Renal cortex interstitium (tissue), 11 donors: Measurements from ENCODE around the gene C11orf65. TPM values are rescaled to one million over a fixed set of nuclear protein-coding genes. Genes with fewer than 3 reads are reported as not detected.
A peak's percentile ranks its signal among the peaks of the same experiment; 100 is the strongest.
"Not testable (repeated sequence)": the region's sequence is repeated elsewhere in the genome, so short reads cannot be mapped to it uniquely, and the experiment has no call there.

Experiments used
- DNase-seq, 11 donors: peaks; one replicate each; pipeline ENCODE4 v3.0.0-alpha.2; 2013; ENCODE audit warnings: low read depth in 9 of 11, low spot score in 4 of 11; ENCODE audit errors: extremely low read depth in 1 of 11
- polyA plus RNA-seq, 3 donors: library from polyadenylated mRNA; unstranded; fragments of 120-200 nt; gene quantifications; one replicate each; pipeline ENCODE4 v1.2.1, GENCODE V29; 2013; ENCODE audit not compliant: insufficient read length in 3 of 3

The C11orf65 gene
- polyA plus RNA-seq, 3 donors = 2.1 to 3.5 (median 2.7) TPM

DNA sequence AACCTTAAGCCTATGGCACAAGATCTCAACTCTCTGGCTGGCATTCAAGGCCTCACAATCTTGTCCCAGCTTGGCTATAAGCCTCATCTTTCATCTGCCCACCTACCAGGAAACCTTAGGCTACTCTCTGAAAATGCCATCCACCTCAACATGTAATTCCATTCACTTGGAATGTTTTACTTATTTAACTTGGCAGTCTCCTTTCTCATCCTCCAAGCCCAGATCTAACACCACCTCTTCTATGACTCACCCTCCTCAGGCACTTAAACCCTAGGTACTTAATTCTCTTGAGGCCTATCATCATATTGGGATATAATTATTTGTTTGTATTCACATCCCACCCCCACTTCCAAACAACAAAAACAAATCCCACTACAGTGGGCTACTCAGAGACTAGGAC lies 15.8 kb upstream of the C11orf65 start:
- DNase-seq = no peak

DNA sequence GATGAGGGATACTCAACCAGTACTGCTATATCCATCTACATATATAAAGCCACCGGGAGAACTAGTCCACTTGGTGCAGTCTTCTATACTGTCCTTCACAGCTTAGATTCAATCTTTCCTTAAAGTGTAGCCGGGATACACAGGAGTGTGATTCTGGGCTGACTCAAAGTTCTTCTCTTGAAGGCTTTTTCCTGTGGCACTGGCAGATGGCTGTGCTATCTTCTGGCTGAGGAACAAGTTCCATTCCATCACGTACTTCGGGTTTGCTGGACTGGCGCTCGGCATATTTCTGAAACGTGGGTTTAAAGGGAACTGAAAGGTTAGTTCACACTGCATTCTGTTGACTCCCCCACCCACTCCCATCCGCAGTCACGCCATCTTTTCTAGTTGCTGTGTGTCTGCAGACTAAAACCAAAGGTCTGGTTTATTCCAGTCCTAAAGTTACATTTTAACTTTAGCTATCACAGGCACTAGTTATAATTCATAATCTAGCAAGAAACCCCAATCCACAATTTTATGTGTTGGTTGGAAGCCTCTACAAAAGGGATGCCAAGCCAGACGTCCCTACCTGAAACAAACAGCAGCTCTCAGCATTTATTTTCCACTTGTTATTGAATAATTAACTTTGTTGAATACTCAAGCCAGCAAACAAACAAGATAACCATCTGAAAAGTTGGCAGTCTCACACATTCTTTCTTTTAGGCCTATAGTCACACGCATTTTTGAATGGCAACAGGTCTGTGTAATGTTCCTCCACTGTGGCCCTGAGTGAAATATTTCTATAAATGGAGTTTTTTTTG lies 7.5 kb upstream of the C11orf65 start:
- DNase-seq = no peak

DNA sequence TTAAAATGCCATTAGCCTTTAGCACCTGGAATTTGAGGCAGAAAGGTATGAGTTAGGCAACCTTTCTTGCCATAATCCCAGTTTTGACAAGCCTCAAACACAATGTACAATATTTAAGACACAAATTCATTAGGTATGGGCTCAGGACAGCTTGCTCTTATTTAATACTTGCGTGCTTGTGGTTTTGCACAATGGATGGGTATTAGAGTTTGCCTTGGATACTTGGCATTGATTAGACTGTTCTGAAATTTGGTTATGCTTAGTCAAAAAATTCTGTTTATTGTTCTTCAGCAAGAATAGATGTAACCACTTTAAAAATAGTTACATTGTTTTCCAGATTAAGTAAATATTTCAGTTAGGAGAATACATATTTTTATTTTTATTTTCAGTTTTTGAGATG lies 5.4 kb upstream of the C11orf65 start:
- DNase-seq = no peak

DNA sequence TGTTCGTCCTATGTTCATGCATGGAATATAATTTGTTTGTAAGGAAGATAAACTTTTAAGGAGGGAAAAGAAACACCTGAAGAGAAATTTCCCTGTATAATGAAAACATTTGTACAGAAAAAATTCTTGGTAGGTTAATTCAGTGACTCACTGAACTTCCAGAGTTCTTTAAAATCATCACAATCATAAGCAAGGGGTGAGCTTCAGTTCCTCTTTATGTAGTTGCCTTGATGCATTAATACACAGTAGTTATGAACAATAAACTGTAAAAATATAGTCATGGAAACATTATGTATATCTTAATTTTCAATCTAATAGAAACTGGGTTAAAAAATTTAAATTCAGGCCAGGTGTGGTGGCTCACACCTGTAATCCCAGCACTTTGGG lies 1.1 kb upstream of the C11orf65 start:
- no peak for DNase-seq

DNA sequence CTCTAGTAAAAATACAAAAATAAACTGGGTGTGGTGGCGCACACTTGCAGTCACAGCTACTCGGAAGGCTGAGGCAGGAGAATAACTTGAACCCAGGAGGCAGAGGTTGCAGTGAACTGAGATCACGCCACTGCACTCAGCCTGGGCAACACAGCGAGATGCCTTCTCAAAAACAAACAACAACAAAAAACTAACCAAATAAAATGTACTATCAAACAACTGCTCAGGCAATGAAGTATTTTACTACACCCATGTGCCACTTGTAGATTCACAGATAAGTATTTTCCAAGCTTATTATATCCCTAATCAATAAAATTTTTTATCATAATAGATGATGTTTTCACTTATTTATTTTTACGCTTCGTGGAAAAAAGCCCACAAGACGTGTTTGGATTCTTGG lies 924 bp downstream of the C11orf65 start:
- peak in 1 of 11 donors; percentile 5 for DNase-seq

DNA sequence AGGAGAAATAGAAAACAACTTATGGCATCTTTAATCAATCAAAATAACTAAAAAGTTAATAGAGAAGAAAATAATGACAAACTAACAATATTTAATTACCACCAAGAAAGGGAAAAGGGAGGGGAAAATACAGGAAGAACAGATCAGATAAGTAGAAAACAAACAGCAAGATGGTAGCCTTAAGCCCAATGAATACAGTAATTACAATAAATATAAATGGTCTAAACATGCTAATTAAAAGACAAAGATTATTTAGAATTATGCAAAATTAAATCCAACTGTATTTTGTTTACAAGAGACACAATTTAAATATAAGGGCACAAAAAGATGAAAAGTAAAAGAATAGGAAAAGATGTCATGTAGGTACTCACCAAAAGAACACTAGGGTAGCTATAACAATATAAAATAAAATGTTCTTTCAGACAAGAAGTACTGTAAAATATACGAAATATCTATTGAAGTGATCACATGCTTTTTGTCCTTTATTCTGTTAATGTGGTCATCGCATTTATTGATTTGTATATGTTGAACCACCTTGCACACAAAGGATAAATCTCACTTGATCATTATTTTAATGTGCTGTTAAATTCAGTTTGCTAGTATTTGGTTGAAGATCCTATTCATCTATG lies 14.0 kb downstream of the C11orf65 start:
- DNase-seq = no peak

DNA sequence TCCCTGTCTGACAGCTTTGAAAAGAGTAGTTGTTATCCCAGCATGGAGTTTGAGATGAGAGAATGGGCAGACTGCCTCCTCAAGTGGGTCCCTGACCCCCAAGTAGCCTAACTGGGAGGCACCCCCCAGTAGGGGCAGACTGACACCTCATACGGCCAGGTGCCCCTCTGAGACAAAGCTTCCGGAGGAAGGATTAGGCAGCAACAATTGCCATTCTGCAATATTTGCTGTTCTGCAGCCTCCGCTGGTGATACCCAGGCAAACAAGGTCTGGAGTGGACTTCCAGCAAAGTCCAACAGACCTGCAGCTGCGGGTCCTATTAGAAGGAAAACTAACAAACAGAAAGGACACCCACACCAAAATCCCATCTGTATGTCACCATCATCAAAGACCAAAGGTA lies 25.9 kb downstream of the C11orf65 start:
- not testable (repeated sequence) for DNase-seq

DNA sequence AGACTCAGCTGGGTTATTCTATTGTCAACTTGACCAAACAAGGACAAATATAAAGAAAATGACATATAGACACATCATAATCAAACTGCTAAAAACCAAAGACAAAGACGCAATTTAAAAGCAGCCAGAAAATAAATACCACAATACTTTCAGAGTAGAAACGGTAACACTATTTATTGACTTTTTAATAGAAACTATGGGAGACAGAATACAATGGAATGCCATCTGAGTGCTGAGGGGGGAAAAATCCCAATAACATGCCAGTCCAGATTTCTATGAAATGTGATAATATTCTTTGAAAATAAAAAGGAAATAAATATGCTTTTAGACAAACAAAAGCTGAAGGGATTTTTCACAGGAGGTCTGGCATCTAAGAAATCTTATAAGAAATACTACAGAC lies 30.7 kb downstream of the C11orf65 start:
- DNase-seq = no peak

DNA sequence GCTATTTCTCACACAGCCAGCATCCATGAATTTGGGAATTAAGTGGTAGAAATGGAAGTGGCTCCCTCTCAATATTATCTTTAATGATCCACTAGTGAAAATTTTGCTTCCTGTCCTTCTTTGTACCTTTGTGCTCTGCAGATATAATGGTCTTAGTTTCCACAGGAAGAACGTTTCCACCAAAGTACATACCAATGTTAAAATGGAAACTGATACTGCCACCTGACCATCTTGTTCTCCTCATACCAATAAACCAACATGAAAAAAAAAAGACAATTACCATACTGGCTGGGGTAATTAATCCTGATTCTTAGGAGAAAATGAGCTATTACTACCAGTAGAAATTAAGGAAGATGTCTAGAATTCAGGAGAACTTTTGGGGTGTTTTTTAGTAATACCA lies 32.3 kb downstream of the C11orf65 start:
- DNase-seq = no peak

DNA sequence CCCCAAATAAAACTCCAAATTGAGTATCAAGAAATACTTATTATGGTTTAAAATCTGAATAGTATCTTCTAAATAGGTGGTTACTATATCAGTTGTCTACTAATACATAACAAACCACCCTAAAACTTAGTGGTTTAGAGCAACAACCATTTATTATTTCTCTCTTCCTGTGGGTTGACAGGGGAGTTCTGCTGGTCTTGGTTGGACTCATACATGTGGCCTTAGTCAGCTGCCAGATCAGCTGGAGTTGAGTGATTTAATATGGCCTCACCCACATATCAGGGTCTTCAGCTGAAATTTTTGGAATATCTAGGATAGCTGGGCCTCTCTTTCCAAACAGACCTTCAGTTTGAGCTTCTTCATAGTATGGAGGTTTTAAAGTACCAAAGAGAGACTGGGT lies 34.5 kb downstream of the C11orf65 start:
- DNase-seq = no peak

DNA sequence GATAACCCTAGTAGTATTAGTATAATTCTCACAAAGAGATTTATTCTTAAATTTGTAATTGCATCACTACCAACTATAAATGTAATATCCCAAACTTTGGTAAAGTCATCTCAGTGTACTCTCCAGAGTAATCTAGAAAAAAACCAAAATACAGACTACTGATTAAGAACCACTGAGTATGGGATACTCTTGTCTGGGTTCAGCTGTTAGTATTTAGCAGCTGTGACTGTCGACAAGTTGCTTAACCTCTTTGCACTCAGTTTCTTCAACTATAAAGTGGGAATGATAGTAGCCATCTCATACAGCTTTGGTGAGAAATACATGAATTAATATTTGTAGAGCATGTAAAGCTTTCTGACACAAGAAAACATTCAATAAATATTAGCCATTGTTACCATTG lies 35.3 kb downstream of the C11orf65 start:
- no peak for DNase-seq

DNA sequence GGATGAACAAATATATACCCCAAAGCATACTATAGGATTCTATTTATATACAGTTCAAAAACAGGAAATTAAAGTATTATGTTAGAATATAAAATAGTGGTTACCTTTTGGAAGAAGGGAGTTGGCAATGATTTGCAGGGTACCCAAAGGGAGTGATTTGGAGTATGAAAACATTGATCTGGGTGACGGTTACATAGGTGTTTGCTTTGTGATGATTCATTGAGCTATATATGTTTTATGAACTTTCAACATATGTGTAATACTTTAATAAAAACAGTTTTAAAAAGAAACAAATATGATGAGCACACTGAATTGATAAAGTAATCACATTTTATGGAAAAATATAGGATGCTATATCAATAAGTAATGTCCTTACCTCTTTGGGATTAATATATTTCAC lies 36.0 kb downstream of the C11orf65 start:
- DNase-seq = no peak

DNA sequence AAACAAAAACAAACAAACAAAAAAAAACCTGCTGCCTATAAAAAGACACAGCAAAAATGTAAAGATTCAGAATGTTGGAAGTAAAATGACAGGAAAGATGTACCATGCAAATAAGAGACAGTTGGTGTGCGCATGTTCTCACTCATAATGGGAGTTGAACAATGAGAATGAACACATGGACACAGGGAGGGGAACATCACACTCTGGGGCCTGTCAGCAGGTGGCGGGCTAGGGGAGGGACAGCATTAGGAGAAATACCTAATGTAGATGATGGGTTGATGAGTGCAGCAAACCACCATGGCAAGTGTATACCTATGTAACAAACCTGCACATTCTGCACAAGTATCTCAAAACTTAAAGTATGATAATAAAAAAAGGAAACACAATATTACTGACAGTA lies 49.8 kb downstream of the C11orf65 start:
- DNase-seq = not testable (repeated sequence)

DNA sequence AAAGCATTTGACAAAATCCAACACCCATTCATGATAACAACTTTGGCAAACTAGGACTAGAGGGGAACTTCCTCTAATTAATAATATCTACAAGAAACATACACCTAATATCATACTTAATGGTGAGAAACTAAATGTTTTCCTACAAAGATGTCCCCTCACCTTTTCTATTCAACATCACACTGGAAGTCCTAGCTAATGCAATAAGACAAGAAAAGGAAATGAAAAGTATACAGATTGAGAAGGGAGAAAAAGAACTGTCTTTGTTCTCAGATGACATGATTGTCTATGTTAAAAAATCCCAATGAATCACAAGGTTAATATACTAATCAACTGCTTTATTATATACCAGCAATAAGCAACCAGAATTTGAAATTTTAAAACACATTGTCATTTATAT lies 52.4 kb downstream of the C11orf65 start:
- no peak for DNase-seq

DNA sequence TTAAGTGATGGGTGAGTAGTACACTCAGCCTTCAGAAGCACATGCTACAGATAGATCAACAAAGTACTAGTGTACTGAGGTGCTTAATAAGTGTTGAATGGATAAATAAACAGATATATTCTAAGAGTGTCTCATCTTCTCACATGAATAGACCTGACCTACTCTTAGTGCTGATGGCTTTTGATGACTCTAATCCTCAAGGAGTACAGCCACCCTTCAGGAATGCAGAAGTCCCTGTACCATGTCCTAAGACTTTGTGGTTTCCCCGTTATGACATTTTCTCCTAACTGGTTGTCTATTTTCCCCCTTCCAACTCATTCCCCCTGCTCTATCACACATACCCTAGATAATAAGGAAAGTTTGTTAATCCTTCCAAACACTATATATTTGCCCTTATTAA lies 61.6 kb downstream of the C11orf65 start:
- no peak for DNase-seq

DNA sequence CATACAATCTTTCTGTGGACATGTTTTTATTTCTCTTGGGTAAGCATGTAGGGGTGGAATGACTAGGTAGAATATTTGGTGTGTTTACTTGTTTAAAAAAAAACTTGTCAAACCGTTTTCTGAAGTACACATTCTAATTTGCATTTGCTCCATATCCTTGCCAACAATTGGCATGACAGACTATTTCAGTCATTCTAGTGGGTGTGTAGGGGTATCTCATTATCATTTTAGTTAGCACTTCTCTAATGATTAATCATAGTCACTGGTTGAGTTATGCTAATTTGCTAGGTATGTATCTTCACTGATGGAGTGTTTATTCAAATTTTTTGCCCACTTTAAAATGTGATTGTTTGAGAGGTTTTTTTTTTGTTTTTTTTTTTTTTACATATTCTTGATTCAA lies 64.3 kb downstream of the C11orf65 start:
- DNase-seq = no peak

DNA sequence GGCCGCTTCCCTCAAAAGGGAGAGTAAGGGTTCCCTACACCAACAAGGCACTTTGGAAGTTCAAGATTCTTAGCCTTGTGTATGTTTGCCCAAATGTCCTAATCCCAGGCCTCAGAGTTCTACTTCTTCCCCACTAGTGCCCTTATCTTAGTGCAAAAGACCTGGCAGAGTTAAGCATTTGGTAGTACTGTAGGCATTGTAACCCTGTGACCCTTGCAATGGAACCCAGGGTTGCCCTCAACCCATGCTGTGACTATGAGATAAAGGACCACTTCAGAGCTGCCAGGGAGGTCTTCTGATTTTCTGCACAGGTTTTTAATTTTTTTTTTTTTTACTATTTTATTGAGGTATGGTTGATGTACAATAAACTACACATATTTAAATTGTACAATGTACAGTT lies 65.1 kb downstream of the C11orf65 start:
- no peak for DNase-seq

DNA sequence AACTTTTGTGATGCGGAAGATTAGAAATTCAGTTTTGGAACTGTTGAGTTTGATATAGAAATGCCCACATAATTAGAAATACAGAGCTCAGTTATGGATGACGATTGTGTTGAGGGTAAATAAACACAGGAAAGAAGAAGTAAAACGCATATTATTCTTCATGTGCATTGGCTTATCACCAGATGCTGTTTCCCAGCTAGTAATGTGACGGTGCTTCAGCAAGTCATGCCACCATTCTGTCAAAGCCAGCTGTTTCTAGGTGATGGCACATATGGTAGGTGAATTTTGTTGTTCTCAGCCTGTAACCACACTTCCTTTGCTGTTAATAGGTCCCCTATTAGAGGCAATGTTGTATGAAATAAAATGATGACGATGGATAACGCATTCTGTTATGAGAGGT lies 68.9 kb downstream of the C11orf65 start:
- no peak for DNase-seq

DNA sequence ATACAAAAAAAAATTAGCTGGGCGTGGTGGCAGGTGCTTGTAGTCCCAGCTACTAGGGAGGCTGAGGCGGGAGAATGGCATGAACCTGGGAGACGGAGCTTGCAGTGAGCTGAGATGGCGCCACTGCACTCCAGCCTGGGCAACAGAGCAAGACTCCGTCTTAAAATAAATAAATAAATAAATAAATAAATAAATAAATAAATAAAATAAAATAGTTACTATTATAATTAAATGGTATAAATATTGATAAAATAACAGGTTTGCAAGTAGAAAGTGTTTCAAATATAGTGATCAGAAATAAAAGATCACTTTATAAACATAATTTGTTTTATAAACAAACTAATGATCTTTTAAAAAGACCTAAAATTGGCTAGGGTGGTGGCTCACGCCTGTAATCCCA lies 70.7 kb downstream of the C11orf65 start:
- not testable (repeated sequence) for DNase-seq

DNA sequence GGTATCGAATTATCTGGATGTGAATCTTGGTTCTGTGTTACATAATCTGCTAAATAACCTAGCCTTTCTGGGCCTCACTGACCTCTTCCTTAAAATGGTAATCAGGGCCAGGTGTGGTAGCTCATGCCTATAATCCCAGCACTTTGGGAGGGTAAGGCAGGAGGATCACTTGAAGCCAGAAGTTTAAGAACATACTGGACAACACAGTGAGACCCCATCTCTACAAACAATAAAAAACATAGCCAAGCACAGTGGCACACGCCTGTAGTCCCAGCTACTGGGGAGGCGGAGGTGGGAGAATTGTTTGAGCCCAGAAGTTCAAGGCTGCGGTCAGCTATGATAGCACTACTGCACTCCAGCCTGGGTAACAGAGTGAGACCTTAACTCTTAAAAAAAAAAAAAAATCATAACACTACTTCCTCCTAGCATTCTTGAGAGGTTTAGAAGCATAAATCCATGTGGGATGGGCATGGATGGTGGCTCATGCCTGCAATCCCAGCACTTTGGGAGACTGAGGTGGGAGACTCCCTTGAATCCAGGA lies 72.5 kb downstream of the C11orf65 start:
- no peak for DNase-seq

DNA sequence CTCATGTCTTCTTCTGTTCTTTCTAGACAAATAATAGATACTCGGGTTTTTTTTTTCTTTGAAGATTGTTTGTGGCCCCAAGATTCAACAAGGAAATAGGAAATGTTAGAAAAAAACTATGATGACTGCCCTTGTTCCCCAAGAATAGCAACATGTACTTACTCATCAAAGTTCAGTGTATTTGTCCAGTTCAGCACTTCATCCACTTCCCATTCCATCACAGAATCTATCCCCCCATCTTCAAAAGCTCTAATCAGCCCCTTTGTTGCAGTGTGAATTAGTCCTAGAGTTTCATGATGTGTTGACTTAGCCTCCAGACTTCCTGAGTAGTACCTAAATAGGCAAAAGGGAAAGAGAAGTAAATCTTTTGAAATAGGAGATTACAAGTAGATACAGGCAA lies 74.3 kb downstream of the C11orf65 start:
- DNase-seq = no peak
